ENCODE results near the gene GRK5.

Gene GRK5

DNA sequence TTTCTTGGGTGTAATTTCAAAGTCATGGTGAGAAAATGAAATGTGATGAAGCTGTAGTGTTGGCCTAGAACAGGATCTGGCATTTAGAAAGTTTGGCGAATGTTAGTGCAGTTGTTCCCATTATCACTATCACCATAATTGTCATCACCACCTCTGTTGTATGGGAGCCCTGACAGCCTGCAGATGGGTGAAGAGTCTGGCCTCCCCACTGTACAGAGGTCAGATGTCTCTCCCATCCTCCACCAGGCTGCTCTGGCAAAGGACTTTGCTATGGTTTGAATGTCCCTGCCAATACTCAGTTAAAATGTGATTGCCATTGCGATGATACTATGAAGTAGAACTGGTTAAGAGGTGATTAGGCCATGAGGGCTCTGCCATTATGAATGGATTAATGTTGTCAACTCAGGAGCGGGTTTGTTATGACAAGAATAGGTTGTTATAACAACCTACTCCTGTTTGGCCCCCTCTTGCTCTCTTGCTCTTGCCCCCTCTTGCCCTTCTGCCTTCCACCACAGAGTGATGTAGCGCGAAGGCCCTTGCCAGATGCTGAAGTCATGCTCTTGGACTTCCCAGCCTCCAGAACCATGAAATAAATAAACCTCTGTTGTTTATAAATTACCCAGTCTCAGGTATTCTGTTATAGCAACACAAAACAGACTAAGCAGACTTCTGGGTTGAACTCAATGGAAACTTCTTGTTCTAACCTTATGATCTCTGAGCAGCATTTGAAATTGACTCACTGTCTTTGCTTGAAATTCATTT lies 90.0 kb downstream of the GRK5 start:
- Mint-ChIP-seq H3K36me3 (ENCODE audit: low read depth) (peaks cover 20% of the 10 kb centered on the region), H3K4me1 (peaks cover 9% of the 10 kb centered on the region), H3K27ac (no peak overlapping the region), H3K4me3 (no peak overlapping the region), H3K27me3 (ENCODE audit: low read depth) (no peaks in the 10 kb centered on the region), H3K9me3 (no peaks in the 10 kb centered on the region)
- TF ChIP-seq, protein P1, sequence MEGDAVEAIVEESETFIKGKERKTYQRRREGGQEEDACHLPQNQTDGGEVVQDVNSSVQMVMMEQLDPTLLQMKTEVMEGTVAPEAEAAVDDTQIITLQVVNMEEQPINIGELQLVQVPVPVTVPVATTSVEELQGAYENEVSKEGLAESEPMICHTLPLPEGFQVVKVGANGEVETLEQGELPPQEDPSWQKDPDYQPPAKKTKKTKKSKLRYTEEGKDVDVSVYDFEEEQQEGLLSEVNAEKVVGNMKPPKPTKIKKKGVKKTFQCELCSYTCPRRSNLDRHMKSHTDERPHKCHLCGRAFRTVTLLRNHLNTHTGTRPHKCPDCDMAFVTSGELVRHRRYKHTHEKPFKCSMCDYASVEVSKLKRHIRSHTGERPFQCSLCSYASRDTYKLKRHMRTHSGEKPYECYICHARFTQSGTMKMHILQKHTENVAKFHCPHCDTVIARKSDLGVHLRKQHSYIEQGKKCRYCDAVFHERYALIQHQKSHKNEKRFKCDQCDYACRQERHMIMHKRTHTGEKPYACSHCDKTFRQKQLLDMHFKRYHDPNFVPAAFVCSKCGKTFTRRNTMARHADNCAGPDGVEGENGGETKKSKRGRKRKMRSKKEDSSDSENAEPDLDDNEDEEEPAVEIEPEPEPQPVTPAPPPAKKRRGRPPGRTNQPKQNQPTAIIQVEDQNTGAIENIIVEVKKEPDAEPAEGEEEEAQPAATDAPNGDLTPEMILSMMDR (IDR thresholded peaks at IDR 0.05; ENCODE audit: unreplicated experiment in 3 of 3) = no peak

DNA sequence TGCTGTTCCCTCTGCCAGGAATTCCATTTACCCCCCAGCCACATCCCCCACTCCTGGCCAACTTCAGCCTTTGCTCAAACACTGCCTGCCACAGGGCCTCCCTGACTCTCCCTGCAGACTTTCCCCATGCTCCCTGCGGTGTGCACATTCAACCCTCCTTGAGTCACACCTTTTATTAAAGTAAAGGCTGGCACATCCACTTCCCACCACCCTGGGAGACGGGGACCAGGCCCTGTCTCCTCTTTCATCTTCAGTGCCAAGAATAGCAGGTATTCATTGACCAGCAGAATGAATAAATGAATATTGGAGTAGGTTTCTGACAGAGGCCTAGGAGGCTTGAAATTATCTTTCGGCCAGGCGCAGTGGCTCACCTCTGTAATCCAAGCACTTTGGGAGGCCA lies 91.4 kb downstream of the GRK5 start:
- TF ChIP-seq, protein P1 (IDR thresholded peaks at IDR 0.05; ENCODE audit: unreplicated experiment in 3 of 3) = no peak

DNA sequence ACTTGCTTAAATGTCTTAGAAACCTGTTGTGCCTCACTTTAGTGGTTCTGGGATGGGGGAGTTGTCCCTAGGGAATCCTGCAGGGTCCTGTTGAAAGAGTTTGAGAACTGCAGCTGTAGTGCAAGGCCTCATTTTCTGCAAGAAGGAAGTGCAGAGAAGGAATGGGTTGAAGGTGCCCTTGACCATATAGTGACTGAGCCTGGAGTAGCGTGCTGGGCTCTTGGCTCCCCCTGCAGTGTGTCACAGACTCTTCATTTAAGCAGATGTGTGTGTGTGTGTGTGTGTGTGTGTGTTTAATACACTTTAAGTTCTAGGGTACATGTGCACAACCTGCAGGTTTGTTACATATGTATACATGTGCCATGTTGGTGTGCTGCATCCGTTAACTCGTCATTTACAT lies 92.2 kb downstream of the GRK5 start:
- H3K27me3 Mint-ChIP-seq (ENCODE audit: low read depth) = no peaks in the 10 kb centered on the region
- H3K27ac Mint-ChIP-seq = no peak overlapping the region
- no peaks in the 10 kb centered on the region for H3K9me3 Mint-ChIP-seq
- no peak overlapping the region for H3K4me3 Mint-ChIP-seq
- H3K4me1 Mint-ChIP-seq = peaks cover 6% of the 10 kb centered on the region
- TF ChIP-seq, protein P1 (IDR thresholded peaks at IDR 0.05; ENCODE audit: unreplicated experiment in 3 of 3) = no peak
- peaks cover 20% of the 10 kb centered on the region for H3K36me3 Mint-ChIP-seq (ENCODE audit: low read depth)

More for the DNA sequence above, 91.4 kb downstream of the GRK5 start:
- H3K27ac Mint-ChIP-seq = peak overlapping the region in 1 of 3 experiments; percentile 32
- peaks cover 6% of the 10 kb centered on the region for H3K4me1 Mint-ChIP-seq
- no peaks in the 10 kb centered on the region for H3K9me3 Mint-ChIP-seq
- no peaks in the 10 kb centered on the region for H3K27me3 Mint-ChIP-seq (ENCODE audit: low read depth)
- no peak overlapping the region for H3K4me3 Mint-ChIP-seq
- peaks cover 20% of the 10 kb centered on the region for H3K36me3 Mint-ChIP-seq (ENCODE audit: low read depth)

DNA sequence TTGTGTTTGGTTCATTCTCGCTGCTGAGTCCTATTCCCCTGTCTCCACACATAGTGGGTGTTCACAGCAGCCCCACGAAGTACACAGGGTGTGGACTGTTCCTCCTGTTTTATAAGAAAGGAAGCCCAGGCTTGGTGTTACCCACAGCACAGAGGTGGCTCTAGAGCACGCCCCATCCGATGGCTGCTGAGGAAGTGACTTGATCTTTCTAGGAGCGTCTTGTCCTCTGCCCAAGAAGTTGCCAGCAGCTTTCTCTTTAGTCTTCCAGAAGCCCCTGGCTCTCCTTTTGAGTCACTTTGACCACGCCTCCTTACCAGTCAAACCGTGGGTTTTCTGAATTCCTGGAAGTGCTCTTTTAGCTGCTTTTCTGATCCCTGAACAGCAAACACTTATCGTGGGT lies 94.0 kb downstream of the GRK5 start:
- Mint-ChIP-seq H3K27ac (no peak overlapping the region), H3K4me3 (no peak overlapping the region), H3K4me1 (peaks cover 6% of the 10 kb centered on the region), H3K36me3 (ENCODE audit: low read depth) (peaks cover 12% of the 10 kb centered on the region), H3K9me3 (no peaks in the 10 kb centered on the region), H3K27me3 (ENCODE audit: low read depth) (peaks cover 3% of the 10 kb centered on the region)
- TF ChIP-seq, protein P1 (IDR thresholded peaks at IDR 0.05; ENCODE audit: unreplicated experiment in 3 of 3) = no peak

DNA sequence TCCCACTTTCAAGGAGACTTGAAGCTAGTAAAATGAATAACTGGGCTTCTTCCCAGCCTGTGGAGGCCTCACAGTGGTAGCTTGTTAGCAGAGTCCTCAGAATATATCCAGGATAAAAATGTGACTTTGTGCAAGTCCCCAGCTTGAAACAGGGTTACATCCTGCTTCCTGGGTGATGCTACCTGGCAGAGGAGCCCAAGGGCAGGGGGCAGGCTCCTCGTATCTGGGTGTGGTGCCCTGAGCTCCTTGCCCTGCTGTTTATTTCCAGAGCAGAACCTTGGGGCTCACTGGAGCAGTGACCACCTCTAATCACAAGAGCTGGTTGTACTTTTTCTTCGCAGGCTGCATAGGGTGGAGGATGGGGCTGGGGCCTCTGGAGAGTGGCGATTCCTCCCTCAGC lies 94.8 kb downstream of the GRK5 start:
- peaks cover 8% of the 10 kb centered on the region for H3K36me3 Mint-ChIP-seq (ENCODE audit: low read depth)

More for the DNA sequence above, 94.8 kb downstream of the GRK5 start:
- TF ChIP-seq, protein P1 (IDR thresholded peaks at IDR 0.05; ENCODE audit: unreplicated experiment in 3 of 3) = no peak
- peaks cover 6% of the 10 kb centered on the region for H3K4me1 Mint-ChIP-seq
- H3K9me3 Mint-ChIP-seq = no peaks in the 10 kb centered on the region
- no peak overlapping the region for H3K4me3 Mint-ChIP-seq
- H3K27me3 Mint-ChIP-seq (ENCODE audit: low read depth) = peaks cover 3% of the 10 kb centered on the region
- no peak overlapping the region for H3K27ac Mint-ChIP-seq
